Measurements from ENCODE around the gene FARS2.
A peak's percentile ranks its signal among the peaks of the same experiment; 100 is the strongest.

The FARS2 gene

GRCh38 chr6:5331845-5332442 lies 70.6 kb downstream of the FARS2 start:
- no peak for DNase-seq

DNA sequence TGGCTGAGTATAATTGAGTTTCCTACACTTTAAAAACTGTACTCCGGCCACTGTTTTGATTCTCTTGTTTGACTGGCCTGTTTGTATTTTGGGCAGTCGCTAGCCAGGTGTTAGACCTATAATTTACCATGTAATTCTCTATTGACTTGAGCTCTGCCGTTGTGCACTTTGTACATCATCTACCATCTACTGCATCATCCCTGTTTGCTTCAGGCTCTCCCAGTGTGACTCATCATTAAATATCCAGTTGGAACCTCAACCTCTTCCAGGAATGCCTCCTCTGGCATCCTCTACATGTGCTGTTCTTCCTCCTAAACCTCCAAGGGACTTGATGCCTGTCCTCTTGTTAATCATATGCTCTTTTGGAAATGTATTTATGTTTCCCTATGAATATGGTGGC lies 72.3 kb downstream of the FARS2 start:
- DNase-seq: peak; percentile 72

GRCh38 chr6:5334341-5334740 lies 73.0 kb downstream of the FARS2 start:
- DNase-seq: peak; percentile 8

- no peak for DNase-seq
Measured at GRCh38 chr6:5335020-5335419, 73.7 kb downstream of the FARS2 start.

GRCh38 chr6:5337573-5337972 lies 76.3 kb downstream of the FARS2 start:
- peak; percentile 70 for DNase-seq

GRCh38 chr6:5338177-5338960 lies 77.1 kb downstream of the FARS2 start:
- no peak for DNase-seq

- DNase-seq: no peak
Measured at GRCh38 chr6:5339786-5340185, 78.5 kb downstream of the FARS2 start.

DNA sequence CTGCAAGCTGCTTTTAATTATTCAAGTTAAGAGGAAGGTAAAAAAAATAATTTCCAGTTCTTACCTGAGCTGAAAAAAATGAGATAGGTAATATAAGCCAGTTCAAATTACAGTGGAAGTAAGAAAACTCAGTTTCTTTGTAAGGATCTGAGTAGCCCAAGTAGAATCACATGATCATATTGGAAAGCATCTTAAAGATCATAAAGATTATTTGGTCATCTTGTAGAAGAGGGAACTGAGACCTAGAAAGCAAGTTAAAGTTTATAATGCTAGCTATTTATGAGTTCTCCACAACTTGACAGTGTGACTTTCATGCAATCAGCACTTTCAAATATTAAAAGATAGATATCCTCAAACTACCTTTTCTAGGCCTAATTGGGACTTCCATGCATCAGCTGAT lies 80.5 kb downstream of the FARS2 start:
- no peak for DNase-seq

DNA sequence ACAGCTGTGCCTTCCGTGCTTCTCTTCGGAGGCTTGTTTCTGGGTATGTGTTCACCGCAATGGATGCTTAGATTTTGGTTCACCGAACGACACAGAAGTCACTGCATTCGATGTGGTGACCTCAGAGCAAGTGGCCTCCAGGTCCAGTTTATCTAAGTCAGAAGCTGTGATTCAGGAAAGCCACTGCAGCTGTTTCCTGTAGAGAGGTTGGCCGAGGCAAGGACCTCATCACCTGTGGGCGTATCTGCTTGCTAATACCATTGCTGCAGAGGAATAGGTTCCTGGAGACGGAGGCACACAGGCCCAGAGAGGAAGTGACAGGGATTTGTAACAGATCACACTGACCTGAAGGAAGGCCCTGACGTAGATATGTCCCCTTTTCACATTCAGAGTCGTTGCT lies 82.7 kb downstream of the FARS2 start:
- DNase-seq: no peak

DNA sequence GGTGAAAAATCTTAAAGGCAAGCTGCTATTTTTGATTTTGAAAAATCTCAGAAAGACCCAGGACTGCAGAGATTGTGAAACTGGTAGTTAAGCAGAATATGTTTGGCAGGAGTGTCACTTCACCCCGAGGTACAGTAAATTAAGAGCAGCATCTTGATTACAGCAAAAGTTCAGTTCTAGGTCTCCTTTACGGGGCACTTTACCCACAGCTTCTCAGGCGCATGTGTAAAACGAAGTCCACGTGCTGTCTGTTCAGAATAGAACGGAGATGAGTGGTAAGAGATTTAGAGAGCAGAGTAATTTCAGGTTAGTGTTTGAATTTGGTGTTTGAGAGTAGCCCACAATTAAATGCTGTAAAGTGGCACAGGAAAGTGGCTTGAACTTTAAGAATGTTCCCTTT lies 84.0 kb downstream of the FARS2 start:
- no peak for DNase-seq

- DNase-seq: no peak
Measured at GRCh38 chr6:5351552-5352210, 90.4 kb downstream of the FARS2 start.

- no peak for DNase-seq
Measured at GRCh38 chr6:5353971-5354370, 92.7 kb downstream of the FARS2 start.

DNA sequence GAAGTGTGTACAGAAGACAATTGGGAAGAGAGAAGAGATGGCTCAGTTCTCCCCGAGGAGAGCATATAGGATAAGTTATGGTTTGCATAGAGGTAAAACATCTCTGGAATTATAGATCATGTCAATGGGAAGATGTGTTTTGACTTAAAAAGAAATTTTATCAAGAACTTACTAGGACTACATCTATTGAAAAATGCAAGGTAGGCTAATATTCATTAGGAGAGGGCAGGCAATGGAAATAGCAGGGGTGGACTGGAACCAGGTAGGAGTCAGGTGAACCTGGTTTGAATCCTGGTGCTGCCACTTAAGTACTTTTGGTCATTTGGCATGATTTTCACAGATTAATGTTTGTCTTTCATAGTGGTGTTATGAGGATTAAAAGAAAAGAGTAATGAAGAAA lies 96.2 kb downstream of the FARS2 start:
- no peak for DNase-seq

DNA sequence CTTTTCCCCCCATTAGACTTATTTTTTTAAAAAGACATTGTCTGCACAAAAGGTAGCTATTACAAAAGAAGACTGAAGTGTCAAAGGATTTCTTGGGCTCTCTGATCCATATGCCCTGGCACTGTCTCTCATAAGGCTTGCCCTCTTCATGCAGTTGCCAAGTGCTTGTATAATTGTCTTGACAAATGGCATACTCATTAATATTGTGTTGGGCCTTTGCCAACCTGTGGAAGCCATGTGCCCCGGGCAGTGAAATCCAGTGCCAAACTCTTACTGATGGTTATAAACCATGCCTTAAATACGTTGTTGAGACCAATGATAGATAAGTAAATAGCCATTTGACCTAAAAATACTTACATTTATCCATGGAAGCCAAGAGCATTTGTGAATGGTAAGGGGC lies 98.1 kb downstream of the FARS2 start:
- no peak for DNase-seq

GRCh38 chr6:5361396-5361795 lies 100.1 kb downstream of the FARS2 start:
- DNase-seq: peak; percentile 33

- DNase-seq: no peak
Measured at GRCh38 chr6:5365436-5366195, 104.3 kb downstream of the FARS2 start.

GRCh38 chr6:5366941-5367340 lies 105.6 kb downstream of the FARS2 start:
- no peak for DNase-seq

GRCh38 chr6:5367510-5367909 lies 106.2 kb downstream of the FARS2 start:
- no peak for DNase-seq

DNA sequence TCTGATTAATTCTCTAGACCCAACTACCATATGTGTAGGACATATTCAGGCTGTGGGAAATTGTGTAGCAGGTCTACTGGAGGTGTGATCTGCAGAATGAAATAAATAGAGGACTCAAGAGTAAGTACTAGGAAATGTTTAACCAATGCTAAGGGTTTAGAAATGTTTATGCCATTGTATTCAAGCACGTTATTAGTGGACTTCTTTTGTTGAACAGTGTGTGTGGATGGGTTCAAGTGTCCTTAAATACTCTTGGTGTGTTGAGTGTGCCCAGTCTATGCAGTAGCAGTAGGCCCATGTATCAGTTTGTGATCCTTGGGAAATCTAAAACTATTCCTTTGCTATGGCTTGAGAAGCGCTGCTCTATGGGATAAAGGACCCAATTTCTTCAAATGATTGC lies 112.1 kb downstream of the FARS2 start:
- no peak for DNase-seq

- no peak for DNase-seq
Measured at GRCh38 chr6:5378331-5378730, 117.0 kb downstream of the FARS2 start.

DNA sequence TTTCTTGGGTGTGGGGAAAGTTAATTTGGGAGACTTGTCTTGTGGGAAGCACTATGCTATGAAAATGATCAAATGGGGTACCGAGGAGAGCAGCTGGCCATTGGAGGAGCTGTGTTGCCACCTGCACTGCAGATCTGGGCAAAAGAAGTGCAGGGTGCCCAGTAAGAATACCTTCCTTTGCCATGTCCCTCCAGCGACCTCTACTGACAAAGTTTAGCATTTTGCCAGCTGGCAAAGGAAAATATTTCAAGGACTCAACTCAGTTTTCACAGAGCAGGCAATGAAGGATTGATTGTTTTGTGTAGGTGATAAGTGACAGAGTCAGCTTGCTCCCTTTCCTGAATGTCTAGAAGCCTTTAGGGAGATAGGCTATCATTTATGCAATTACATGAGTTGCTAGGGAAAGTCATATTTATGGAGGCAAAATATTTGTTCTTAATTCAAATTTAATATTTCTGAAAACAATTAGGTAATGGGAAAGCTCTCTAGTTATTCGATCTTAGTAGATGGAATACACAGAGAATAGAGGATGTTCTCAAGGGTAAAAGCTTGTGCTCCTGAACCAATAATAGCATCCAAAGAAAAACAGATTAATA lies 118.4 kb downstream of the FARS2 start:
- DNase-seq: peak; percentile 33

GRCh38 chr6:5383856-5384255 lies 122.5 kb downstream of the FARS2 start:
- DNase-seq: no peak

- no peak for DNase-seq
Measured at GRCh38 chr6:5384276-5384675, 123.0 kb downstream of the FARS2 start.
